ENCODE data around the gene PTPRN2. TPM values are rescaled to one million over a fixed set of nuclear protein-coding genes. Genes with fewer than 3 reads are reported as not detected.
A peak's percentile ranks its signal among the peaks of the same experiment; 100 is the strongest.

The PTPRN2 gene
- total and polyA plus RNA-seq, 9 of the 15 experiments (the other 6 are each of a cell fraction or from before 2014, with no cell fraction given), result not detected

GRCh38 chr7:157729566-157729965, 858.1 kb downstream of the PTPRN2 start:
- Histone ChIP-seq H3K4me2 (ENCODE audit: insufficient read depth, low read length) (no peak overlapping the region), H3K79me2 (ENCODE audit: control insufficient read depth, insufficient read depth, low read length) (no peaks in the 10 kb centered on the region), H4K20me1 (replicated peaks; ENCODE audit: control insufficient read depth, insufficient read depth, low read length) (peaks cover 20% of the 10 kb centered on the region), H3K27me3 (ENCODE audit: control insufficient read depth in 2 of 2, insufficient read depth in 2 of 2, low read length in 2 of 2) (peaks cover 7 to 30% of the 10 kb centered on the region in 2 experiments; a peak in 4 of 5 replicates), H2AFZ (ENCODE audit: low read depth, low read length) (no peak overlapping the region), H3K9me3 (replicated peaks; ENCODE audit: control insufficient read depth, insufficient read depth, low read depth, low read length) (no peaks in the 10 kb centered on the region), H3K27ac (ENCODE audit: extremely low read depth, low read depth, low read length) (no peak overlapping the region), H3K9ac (ENCODE audit: insufficient read depth in 1 of 2, low read depth in 2 of 2, low read length in 2 of 2) (no peak overlapping the region), H3K36me3 (ENCODE audit: control insufficient read depth, insufficient read depth, low read length) (no peaks in the 10 kb centered on the region), H3K9me1 (ENCODE audit: control insufficient read depth, insufficient read depth, low read length) (no peaks in the 10 kb centered on the region), H3K4me1 (replicated peaks in 1 of 2; ENCODE audit: control insufficient read depth in 2 of 2, insufficient read depth in 2 of 2, low read length in 2 of 2) (peaks cover 0 to 6% of the 10 kb centered on the region in 2 experiments; a peak in 1 of 5 replicates), H3K4me3 (no peak overlapping the region)
- no TSS peak for BruUV-seq (replicated peaks)
- ATAC-seq (peak; percentile 62), FAIRE-seq (no peak), DNase-seq (ENCODE audit: extremely low read depth in 1 of 4, low spot score in 3 of 4) (no peak)
- POLR2A ChIA-PET, result no interaction called here
- CTCF ChIA-PET (ENCODE audit: low intra/inter-chr PET ratio), result no interaction called here
- in situ Hi-C loops (cut with MboI), result no loop called here
- intact Hi-C loops (cut with micrococcal nuclease), result no loop called here
- WGBS (ENCODE audit: insufficient coverage, low coverage, missing lambda C conversion rate), result 2% methylated on average over 11 of the region's 11 CpGs
- no peak for TF ChIP-seq HNRNPL (IDR thresholded peaks at IDR 0.05; ENCODE audit: low read depth, low read length)
- TF ChIP-seq, protein P1, sequence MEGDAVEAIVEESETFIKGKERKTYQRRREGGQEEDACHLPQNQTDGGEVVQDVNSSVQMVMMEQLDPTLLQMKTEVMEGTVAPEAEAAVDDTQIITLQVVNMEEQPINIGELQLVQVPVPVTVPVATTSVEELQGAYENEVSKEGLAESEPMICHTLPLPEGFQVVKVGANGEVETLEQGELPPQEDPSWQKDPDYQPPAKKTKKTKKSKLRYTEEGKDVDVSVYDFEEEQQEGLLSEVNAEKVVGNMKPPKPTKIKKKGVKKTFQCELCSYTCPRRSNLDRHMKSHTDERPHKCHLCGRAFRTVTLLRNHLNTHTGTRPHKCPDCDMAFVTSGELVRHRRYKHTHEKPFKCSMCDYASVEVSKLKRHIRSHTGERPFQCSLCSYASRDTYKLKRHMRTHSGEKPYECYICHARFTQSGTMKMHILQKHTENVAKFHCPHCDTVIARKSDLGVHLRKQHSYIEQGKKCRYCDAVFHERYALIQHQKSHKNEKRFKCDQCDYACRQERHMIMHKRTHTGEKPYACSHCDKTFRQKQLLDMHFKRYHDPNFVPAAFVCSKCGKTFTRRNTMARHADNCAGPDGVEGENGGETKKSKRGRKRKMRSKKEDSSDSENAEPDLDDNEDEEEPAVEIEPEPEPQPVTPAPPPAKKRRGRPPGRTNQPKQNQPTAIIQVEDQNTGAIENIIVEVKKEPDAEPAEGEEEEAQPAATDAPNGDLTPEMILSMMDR (IDR thresholded peaks at IDR 0.05 in 2 of 3, conservative IDR thresholded peaks at IDR 0.05 in 1 of 3; ENCODE audit: insufficient read depth in 2 of 3, low read depth in 1 of 3, low read length in 3 of 3), result 0 out of 6 replicates have a peak, but pooled peaks of 1 of the 3 experiments have one; percentile 21
